Measurements from ENCODE around the gene BCKDHB. TPM values are rescaled to one million over a fixed set of nuclear protein-coding genes. Genes with fewer than 3 reads are reported as not detected.

The BCKDHB gene
- total and polyA plus RNA-seq, 2 of the 4 experiments (the other 2 are of a cell fraction): 11.2 to 11.8 TPM

GRCh38 chr6:80145921-80146320, 39.5 kb downstream of the BCKDHB start:
- Histone ChIP-seq H4K8ac (ENCODE audit: low read depth in 2 of 2, low read length in 2 of 2) (no peak overlapping the region), H3K27ac (ENCODE audit: insufficient read depth, low read length) (no peak overlapping the region), H3K4me3 (ENCODE audit: insufficient read depth, low read depth, low read length) (no peak overlapping the region), H4K5ac (ENCODE audit: low read depth, low read length) (no peak overlapping the region), H3K9me1 (ENCODE audit: insufficient read depth, low read length) (0 out of 2 replicates have a peak, but pooled peaks cover 2% of the 10 kb centered on the region), H4K91ac (ENCODE audit: insufficient read depth, low read depth, low read length) (no peak overlapping the region), H3K9ac (ENCODE audit: low read depth, low read length) (no peak overlapping the region), H2AFZ (replicated peaks; ENCODE audit: low read length, poor library complexity) (no peak overlapping the region), H3K14ac (replicated peaks; ENCODE audit: low read depth, low read length) (no peak overlapping the region), H2BK120ac (ENCODE audit: low read depth, low read length) (no peak overlapping the region), H3K79me1 (ENCODE audit: low read depth in 1 of 2, low read length in 2 of 2) (peaks cover 0 to 3% of the 10 kb centered on the region in 2 experiments; a peak in 2 of 4 replicates), H3K36me3 (ENCODE audit: control insufficient read depth, insufficient read depth, low read length) (no peaks in the 10 kb centered on the region), H3K27me3 (ENCODE audit: control insufficient read depth, insufficient read depth, low read length) (no peaks in the 10 kb centered on the region), H4K20me1 (ENCODE audit: insufficient read depth, low read length) (no peaks in the 10 kb centered on the region), H3K23ac (ENCODE audit: low read depth, low read length) (no peak overlapping the region), H3K9me3 (ENCODE audit: control insufficient read depth, insufficient read depth, low read length) (no peaks in the 10 kb centered on the region), H2BK15ac (ENCODE audit: low read depth, low read length) (no peak overlapping the region), H3K4ac (ENCODE audit: low read depth, low read length) (no peak overlapping the region), H2AK9ac (replicated peaks; ENCODE audit: low read depth, low read length, poor library complexity) (no peak overlapping the region), H3K56ac (ENCODE audit: extremely low read depth, insufficient read depth, low read length) (no peak overlapping the region), H2BK5ac (ENCODE audit: low read depth, low read length, poor library complexity, severe bottlenecking) (no peak overlapping the region), H3K4me1 (ENCODE audit: control insufficient read depth, insufficient read depth, low read length) (peaks cover 3% of the 10 kb centered on the region), H2AK5ac (ENCODE audit: low read depth, low read length) (no peak overlapping the region), H3K18ac (ENCODE audit: low read depth, low read length) (no peak overlapping the region), H2BK20ac (ENCODE audit: low read depth, low read length) (no peak overlapping the region), H3K4me2 (ENCODE audit: low read depth, low read length) (no peak overlapping the region)
- no peak for DNase-seq
- CTCF ChIA-PET: no interaction called here
- no TSS peak for BruUV-seq (replicated peaks)
- intact Hi-C loops (cut with micrococcal nuclease) (no loop called here), dilution Hi-C loops (cut with HindIII; ENCODE audit: low sequenced_read_pairs, unreplicated experiment) (no loop called here), in situ Hi-C loops (cut with MboI; ENCODE audit: low sequenced_read_pairs) (loop anchor here (25.0 kb wide), 1 partner anchor 1616 kb away; the partner anchor contains the start of gene TENT5A)
- no CpG with 5 or more reads among the region's 1 CpG for WGBS, 2 experiments (ENCODE audit: extremely low coverage in 2 of 2, insufficient read length in 1 of 2)
- ATAC-seq (ENCODE audit: low read depth): no peak
- POLR2A ChIA-PET (ENCODE audit: unreplicated experiment): no interaction called here
- TF ChIP-seq SMC3 (IDR thresholded peaks at IDR 0.05; ENCODE audit: low read depth, low read length) (no peak), POLR2A (IDR thresholded peaks at IDR 0.05; ENCODE audit: low read depth, low read length) (no peak)
- TF ChIP-seq, protein P1, sequence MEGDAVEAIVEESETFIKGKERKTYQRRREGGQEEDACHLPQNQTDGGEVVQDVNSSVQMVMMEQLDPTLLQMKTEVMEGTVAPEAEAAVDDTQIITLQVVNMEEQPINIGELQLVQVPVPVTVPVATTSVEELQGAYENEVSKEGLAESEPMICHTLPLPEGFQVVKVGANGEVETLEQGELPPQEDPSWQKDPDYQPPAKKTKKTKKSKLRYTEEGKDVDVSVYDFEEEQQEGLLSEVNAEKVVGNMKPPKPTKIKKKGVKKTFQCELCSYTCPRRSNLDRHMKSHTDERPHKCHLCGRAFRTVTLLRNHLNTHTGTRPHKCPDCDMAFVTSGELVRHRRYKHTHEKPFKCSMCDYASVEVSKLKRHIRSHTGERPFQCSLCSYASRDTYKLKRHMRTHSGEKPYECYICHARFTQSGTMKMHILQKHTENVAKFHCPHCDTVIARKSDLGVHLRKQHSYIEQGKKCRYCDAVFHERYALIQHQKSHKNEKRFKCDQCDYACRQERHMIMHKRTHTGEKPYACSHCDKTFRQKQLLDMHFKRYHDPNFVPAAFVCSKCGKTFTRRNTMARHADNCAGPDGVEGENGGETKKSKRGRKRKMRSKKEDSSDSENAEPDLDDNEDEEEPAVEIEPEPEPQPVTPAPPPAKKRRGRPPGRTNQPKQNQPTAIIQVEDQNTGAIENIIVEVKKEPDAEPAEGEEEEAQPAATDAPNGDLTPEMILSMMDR (conservative IDR thresholded peaks at IDR 0.05; ENCODE audit: low read depth, low read length): no peak

Data from IMR-90 (cell line).